NT2/D1 (cell line): ENCODE measurements around the gene ARHGEF39.
A peak's percentile ranks its signal among the peaks of the same experiment; 100 is the strongest.

ENCODE experiments used
- DNase-seq: peaks from one replicate; pipeline ENCODE4 v3.0.0-alpha.2; 2011; ENCODE audit warnings: low read depth, low spot score
- H3K27me3 ChIP-seq: 2 replicates; pipeline ENCODE4 v1.6.0; 2011; ENCODE audit warnings: mild to moderate bottlenecking; ENCODE audit not compliant: insufficient read length, insufficient read depth
- H3K36me3 ChIP-seq: 2 replicates; pipeline ENCODE4 v1.6.1; 2011; ENCODE audit warnings: mild to moderate bottlenecking, low read length, mixed read lengths; ENCODE audit not compliant: insufficient read depth, insufficient read length
- H3K4me1 ChIP-seq: 2 replicates; pipeline ENCODE4 v1.5.1; 2011; ENCODE audit not compliant: insufficient read depth, insufficient read length
- H3K4me3 ChIP-seq: 2 replicates; pipeline ENCODE4 v1.5.1; 2011; ENCODE audit warnings: low read depth; ENCODE audit not compliant: insufficient read length
- H3K9ac ChIP-seq: 2 replicates; pipeline ENCODE4 v1.6.0; 2011; ENCODE audit warnings: low read depth; ENCODE audit not compliant: insufficient read length
- H3K9me3 ChIP-seq: 2 replicates; pipeline ENCODE4 v1.5.1; 2011; ENCODE audit warnings: mild to moderate bottlenecking, low read length; ENCODE audit not compliant: insufficient read depth
- SUZ12 ChIP-seq: IDR thresholded peaks from 2 replicates; pipeline ENCODE4 v1.6.1; 2011; ENCODE audit not compliant: insufficient read length, insufficient read depth; ENCODE audit errors: extremely low read depth
- YY1 ChIP-seq: IDR thresholded peaks from 2 replicates; pipeline ENCODE4 v1.6.1; 2011; ENCODE audit not compliant: insufficient read length, insufficient read depth
- ZNF274 ChIP-seq: IDR thresholded peaks from 2 replicates; pipeline ENCODE4 v1.6.1; 2011; ENCODE audit warnings: mild to moderate bottlenecking, low read depth, low read length

The ARHGEF39 gene

DNA sequence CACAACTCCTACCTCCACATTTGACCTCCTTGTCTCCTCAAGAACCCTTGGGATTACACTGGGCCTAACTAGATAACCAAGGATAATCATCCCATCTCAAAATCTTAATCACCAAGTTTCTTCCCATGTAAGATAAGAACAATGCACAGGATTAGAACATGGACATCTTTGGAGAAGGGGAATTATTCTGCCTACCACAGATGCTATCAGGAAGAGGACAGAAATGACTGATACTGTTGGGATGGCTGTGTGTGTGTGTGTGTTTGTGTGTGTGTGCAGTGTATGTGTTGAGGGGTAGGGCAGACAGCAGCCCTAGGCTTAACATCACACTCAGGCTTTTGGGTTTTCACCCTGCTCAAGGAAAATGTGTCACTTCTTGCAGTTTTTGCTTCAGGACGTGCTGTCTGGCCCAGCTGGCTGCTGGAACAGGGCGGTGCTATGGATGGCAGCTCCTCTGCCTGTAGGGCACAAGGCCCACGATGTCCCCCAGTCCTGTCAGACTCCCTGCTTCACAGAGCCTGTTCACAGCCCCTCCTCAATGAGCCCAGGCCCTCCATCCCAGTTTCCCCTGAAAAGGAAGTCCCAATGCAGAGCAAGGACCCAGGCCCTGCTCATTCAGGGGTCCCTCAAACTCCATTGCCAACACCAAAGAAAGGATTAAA lies 16.5 kb upstream of the ARHGEF39 start:
- no peaks in the 10 kb centered on the region for H3K9me3 ChIP-seq
- no peak overlapping the region for H3K4me3 ChIP-seq
- peaks cover 19% of the 10 kb centered on the region for H3K4me1 ChIP-seq
- peaks cover 52% of the 10 kb centered on the region for H3K36me3 ChIP-seq
- no peak for DNase-seq
- H3K27me3 ChIP-seq = no peaks in the 10 kb centered on the region
- peak overlapping the region; percentile 34 for H3K9ac ChIP-seq
- no peak for TF ChIP-seq ZNF274
- no peak for TF ChIP-seq YY1
- TF ChIP-seq SUZ12 = no peak

DNA sequence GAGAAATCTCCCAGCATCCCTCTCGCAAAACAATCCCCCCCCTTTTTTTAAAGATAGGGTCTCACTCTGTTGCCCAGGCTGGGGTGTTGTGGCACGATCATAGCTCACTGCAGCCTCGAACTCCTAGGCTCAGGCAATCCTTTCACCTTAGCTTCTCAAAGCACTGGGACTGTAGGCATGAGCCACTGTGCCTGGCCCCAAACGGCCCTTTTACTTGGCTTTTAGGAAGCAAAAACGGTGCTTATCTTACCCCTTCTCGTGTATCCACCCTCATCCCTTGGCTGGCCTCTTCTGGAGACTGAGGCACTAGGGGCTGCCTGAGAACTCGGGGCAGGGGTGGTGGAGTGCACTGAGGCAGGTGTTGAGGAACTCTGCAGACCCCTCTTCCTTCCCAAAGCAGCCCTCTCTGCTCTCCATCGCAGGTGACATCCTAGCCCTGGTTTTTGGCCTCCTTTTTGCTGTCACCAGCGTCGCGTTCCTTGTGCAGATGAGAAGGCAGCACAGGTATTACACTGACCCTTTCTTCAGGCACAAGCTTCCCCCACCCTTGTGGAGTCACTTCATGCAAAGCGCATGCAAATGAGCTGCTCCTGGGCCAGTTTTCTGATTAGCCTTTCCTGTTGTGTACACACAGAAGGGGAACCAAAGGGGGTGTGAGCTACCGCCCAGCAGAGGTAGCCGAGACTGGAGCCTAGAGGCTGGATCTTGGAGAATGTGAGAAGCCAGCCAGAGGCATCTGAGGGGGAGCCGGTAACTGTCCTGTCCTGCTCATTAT lies 15.5 kb upstream of the ARHGEF39 start:
- peak; percentile 72 for DNase-seq
- Histone ChIP-seq H3K36me3 (peaks cover 43% of the 10 kb centered on the region), H3K9ac (no peak overlapping the region), H3K4me3 (no peak overlapping the region), H3K27me3 (no peaks in the 10 kb centered on the region), H3K9me3 (no peaks in the 10 kb centered on the region), H3K4me1 (peaks cover 24% of the 10 kb centered on the region)
- TF ChIP-seq SUZ12 (no peak), ZNF274 (no peak), YY1 (no peak)

DNA sequence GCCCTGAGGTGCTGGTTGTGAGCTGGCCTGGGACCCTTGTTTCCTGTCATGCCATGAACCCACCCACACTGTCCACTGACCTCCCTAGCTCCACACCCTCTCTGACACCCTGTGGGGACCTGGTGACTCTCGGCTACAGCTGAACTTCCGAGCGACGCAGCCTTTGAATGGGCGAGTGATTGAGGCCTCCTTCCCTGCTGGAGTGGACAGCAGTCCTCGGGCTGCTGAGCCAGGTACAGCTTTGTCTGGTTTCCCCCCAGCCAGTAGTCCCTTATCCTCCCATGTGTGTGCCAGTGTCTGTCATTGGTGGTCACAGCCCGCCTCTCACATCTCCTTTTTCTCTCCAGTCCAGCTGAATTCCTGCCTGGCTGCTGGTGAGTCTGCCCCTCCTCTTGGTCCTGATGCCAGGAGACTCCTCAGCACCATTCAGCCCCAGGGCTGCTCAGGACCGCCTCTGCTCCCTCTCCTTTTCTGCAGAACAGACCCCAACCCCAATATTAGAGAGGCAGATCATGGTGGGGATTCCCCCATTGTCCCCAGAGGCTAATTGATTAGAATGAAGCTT lies 14.9 kb upstream of the ARHGEF39 start:
- Histone ChIP-seq H3K4me1 (peaks cover 18% of the 10 kb centered on the region), H3K4me3 (no peak overlapping the region), H3K36me3 (peaks cover 36% of the 10 kb centered on the region), H3K9ac (peak overlapping the region; percentile 24), H3K27me3 (no peaks in the 10 kb centered on the region), H3K9me3 (no peaks in the 10 kb centered on the region)
- TF ChIP-seq SUZ12 (no peak), ZNF274 (no peak), YY1 (no peak)
- no peak for DNase-seq

DNA sequence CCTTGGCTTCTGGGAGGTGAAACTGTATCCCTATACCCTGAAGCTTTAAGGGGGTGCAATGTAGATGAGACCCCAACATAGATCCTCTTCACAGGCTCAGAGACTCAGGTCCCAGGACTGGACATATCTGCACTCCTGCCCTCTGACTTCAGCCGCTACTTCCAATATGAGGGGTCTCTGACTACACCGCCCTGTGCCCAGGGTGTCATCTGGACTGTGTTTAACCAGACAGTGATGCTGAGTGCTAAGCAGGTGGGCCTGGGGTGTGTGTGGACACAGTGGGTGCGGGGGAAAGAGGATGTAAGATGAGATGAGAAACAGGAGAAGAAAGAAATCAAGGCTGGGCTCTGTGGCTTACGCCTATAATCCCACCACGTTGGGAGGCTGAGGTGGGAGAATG lies 14.1 kb upstream of the ARHGEF39 start:
- no peak for DNase-seq
- H3K9me3 ChIP-seq = no peaks in the 10 kb centered on the region
- no peak overlapping the region for H3K9ac ChIP-seq
- no peak overlapping the region for H3K4me3 ChIP-seq
- peaks cover 17% of the 10 kb centered on the region for H3K4me1 ChIP-seq
- H3K36me3 ChIP-seq = peaks cover 29% of the 10 kb centered on the region
- peaks cover 7% of the 10 kb centered on the region for H3K27me3 ChIP-seq
- no peak for TF ChIP-seq YY1
- no peak for TF ChIP-seq SUZ12
- no peak for TF ChIP-seq ZNF274

DNA sequence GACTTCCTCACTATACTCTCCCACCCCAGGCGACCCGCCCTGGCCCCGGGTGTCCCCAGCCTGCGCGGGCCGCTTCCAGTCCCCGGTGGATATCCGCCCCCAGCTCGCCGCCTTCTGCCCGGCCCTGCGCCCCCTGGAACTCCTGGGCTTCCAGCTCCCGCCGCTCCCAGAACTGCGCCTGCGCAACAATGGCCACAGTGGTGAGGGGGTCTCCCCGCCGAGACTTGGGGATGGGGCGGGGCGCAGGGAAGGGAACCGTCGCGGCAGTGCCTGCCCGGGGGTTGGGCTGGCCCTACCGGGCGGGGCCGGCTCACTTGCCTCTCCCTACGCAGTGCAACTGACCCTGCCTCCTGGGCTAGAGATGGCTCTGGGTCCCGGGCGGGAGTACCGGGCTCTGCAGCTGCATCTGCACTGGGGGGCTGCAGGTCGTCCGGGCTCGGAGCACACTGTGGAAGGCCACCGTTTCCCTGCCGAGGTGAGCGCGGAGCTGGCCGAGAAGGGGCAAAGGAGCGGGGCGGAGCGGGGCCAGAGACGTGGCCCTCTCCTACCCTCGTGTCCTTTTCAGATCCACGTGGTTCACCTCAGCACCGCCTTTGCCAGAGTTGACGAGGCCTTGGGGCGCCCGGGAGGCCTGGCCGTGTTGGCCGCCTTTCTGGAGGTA lies 10.9 kb upstream of the ARHGEF39 start:
- peak; percentile 76 for DNase-seq
- Histone ChIP-seq H3K4me3 (peak overlapping the region; percentile 55), H3K4me1 (peaks cover 12% of the 10 kb centered on the region), H3K27me3 (peaks cover 15% of the 10 kb centered on the region), H3K36me3 (no peaks in the 10 kb centered on the region), H3K9ac (peak overlapping the region; percentile 84), H3K9me3 (no peaks in the 10 kb centered on the region)
- no peak for TF ChIP-seq YY1
- TF ChIP-seq ZNF274 = no peak
- no peak for TF ChIP-seq SUZ12

DNA sequence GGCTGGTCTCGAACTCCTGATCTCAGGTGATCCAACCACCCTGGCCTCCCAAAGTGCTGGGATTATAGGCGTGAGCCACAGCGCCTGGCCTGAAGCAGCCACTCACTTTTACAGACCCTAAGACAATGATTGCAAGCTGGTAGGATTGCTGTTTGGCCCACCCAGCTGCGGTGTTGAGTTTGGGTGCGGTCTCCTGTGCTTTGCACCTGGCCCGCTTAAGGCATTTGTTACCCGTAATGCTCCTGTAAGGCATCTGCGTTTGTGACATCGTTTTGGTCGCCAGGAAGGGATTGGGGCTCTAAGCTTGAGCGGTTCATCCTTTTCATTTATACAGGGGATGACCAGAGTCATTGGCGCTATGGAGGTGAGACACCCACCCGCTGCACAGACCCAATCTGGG lies 10.2 kb upstream of the ARHGEF39 start:
- Histone ChIP-seq H3K4me1 (peaks cover 12% of the 10 kb centered on the region), H3K9ac (peak overlapping the region; percentile 75), H3K36me3 (no peaks in the 10 kb centered on the region), H3K4me3 (peak overlapping the region; percentile 55), H3K9me3 (no peaks in the 10 kb centered on the region), H3K27me3 (peaks cover 15% of the 10 kb centered on the region)
- no peak for TF ChIP-seq YY1
- no peak for TF ChIP-seq ZNF274
- no peak for TF ChIP-seq SUZ12
- DNase-seq = no peak

DNA sequence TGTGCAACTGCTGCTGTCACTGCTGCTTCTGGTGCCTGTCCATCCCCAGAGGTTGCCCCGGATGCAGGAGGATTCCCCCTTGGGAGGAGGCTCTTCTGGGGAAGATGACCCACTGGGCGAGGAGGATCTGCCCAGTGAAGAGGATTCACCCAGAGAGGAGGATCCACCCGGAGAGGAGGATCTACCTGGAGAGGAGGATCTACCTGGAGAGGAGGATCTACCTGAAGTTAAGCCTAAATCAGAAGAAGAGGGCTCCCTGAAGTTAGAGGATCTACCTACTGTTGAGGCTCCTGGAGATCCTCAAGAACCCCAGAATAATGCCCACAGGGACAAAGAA lies 9.0 kb upstream of the ARHGEF39 start:
- no peaks in the 10 kb centered on the region for H3K36me3 ChIP-seq
- peaks cover 15% of the 10 kb centered on the region for H3K27me3 ChIP-seq
- peaks cover 9% of the 10 kb centered on the region for H3K4me1 ChIP-seq
- H3K9ac ChIP-seq = no peak overlapping the region
- TF ChIP-seq YY1 (no peak), ZNF274 (no peak), SUZ12 (no peak)
- no peaks in the 10 kb centered on the region for H3K9me3 ChIP-seq
- H3K4me3 ChIP-seq = no peak overlapping the region
- DNase-seq = no peak
